GM12874 (cell line): ENCODE measurements around the gene LRP1B.

ENCODE experiments used
- TF ChIP-seq, protein P1 (sequence below): IDR thresholded peaks from 2 replicates; pipeline ENCODE4 v1.5.1; 2011; ENCODE audit warnings: low read depth, mild to moderate bottlenecking, control low read depth, low read length, moderate library complexity; ENCODE audit not compliant: insufficient read depth

LRP1B gene

DNA sequence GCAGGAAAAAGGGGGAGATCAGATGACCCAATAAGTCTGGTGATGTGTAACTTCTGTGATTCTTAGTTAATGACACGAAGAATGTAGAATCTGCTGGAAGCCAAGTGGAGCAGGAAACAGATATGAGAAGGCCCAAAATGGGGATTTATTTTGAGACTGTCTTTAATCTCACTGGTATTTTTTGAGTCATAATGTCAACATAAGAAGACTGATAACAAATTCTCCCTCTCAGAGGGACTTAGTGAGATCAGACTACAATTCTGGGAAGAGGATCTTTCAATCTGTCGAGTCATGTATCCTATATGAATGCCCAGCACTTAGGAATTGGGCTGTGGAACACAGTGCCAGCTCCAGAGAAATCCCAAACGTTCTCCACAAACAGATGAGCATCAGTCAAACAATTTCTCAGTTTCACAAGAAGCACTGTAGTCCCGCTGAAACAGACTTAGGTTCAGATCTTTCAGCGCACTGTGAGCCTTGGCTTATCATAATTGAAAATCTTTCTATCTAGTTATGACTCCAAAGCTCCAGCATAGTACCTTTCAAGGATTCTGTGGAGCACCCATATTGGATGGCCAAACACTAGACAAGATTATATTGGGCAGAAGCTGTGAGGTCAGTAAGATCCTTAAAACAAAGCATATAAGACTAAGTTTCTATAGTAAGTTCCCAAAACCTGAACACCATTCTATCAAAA is 738.2 kb downstream of the LRP1B start:
- TF ChIP-seq, protein P1, sequence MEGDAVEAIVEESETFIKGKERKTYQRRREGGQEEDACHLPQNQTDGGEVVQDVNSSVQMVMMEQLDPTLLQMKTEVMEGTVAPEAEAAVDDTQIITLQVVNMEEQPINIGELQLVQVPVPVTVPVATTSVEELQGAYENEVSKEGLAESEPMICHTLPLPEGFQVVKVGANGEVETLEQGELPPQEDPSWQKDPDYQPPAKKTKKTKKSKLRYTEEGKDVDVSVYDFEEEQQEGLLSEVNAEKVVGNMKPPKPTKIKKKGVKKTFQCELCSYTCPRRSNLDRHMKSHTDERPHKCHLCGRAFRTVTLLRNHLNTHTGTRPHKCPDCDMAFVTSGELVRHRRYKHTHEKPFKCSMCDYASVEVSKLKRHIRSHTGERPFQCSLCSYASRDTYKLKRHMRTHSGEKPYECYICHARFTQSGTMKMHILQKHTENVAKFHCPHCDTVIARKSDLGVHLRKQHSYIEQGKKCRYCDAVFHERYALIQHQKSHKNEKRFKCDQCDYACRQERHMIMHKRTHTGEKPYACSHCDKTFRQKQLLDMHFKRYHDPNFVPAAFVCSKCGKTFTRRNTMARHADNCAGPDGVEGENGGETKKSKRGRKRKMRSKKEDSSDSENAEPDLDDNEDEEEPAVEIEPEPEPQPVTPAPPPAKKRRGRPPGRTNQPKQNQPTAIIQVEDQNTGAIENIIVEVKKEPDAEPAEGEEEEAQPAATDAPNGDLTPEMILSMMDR, result no peak

GRCh38 chr2:141386168-141386567 is 744.6 kb downstream of the LRP1B start:
- TF ChIP-seq, protein P1, result no peak

- TF ChIP-seq, protein P1, result no peak
These were observed 746.1 kb downstream of the LRP1B start for GRCh38 chr2:141384676-141385075.

DNA sequence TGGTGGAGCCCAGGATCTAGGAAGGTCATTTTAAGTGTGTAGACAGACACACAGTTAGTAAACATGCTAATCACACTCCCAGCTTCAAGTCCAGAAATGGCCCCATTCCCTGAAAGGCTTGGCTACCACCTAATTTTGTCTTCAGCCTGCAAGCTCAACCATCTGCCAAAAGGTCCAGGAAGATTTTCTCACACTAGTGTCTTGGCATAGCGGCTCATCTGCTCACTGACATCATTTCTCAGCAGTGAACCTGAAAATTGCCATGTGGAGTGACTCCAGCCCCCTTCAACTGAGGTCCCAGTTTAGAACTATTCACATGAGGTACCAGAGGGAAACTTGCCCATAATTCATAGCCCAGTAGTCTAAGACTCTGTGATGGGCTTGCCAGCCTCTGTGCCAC is 748.9 kb downstream of the LRP1B start:
- TF ChIP-seq, protein P1, result no peak

GRCh38 chr2:141380008-141380979 is 750.5 kb downstream of the LRP1B start:
- TF ChIP-seq, protein P1, result no peak

GRCh38 chr2:141364821-141365220 is 766.0 kb downstream of the LRP1B start:
- TF ChIP-seq, protein P1, result no peak

- TF ChIP-seq, protein P1, result no peak
These were observed 768.5 kb downstream of the LRP1B start for GRCh38 chr2:141362311-141362710.
